Measurements from ENCODE around the gene PALM2AKAP2.
"Not testable (repeated sequence)": the region's sequence is repeated elsewhere in the genome, so short reads cannot be mapped to it uniquely, and the experiment has no call there.

PALM2AKAP2 gene

GRCh38 chr9:109811876-109812275 is 31.9 kb downstream of the PALM2AKAP2 start:
- no peak for DNase-seq

GRCh38 chr9:109812331-109812730 is 32.3 kb downstream of the PALM2AKAP2 start:
- no peak for DNase-seq

- DNase-seq, result peak; percentile 36
These were observed 32.9 kb downstream of the PALM2AKAP2 start for GRCh38 chr9:109812818-109813281.

- no peak for DNase-seq
These were observed 33.3 kb downstream of the PALM2AKAP2 start for GRCh38 chr9:109813303-109813702.

GRCh38 chr9:109813829-109814228 is 33.8 kb downstream of the PALM2AKAP2 start:
- DNase-seq, result no peak

- DNase-seq, result no peak
These were observed 35.5 kb downstream of the PALM2AKAP2 start for GRCh38 chr9:109815366-109815947.

GRCh38 chr9:109816490-109816889 is 36.5 kb downstream of the PALM2AKAP2 start:
- peak; percentile 33 for DNase-seq

GRCh38 chr9:109817146-109817845 is 37.3 kb downstream of the PALM2AKAP2 start:
- peak; percentile 49 for DNase-seq

GRCh38 chr9:109817846-109818472 is 38.0 kb downstream of the PALM2AKAP2 start:
- DNase-seq, result peak; percentile 97

- DNase-seq, result no peak
These were observed 41.7 kb downstream of the PALM2AKAP2 start for GRCh38 chr9:109821711-109822110.

GRCh38 chr9:109825383-109825782 is 45.4 kb downstream of the PALM2AKAP2 start:
- not testable (repeated sequence) for DNase-seq

GRCh38 chr9:109826559-109826958 is 46.6 kb downstream of the PALM2AKAP2 start:
- peak; percentile 70 for DNase-seq

- DNase-seq, result peak; percentile 96
These were observed 48.3 kb downstream of the PALM2AKAP2 start for GRCh38 chr9:109828254-109828653.
